Tibial artery (tissue), 4 donors: ENCODE results near the gene ZSCAN21.

Experiments
- DNase-seq, 2 donors: peaks; one replicate each; pipeline ENCODE4 v3.0.0-alpha.2; 2019
- H3K27ac ChIP-seq, 2 donors: fragments of 200-600 bp; sonication (generic) in 1 of 2; 1 replicate in 1 of 2; 2 replicates in 1 of 2; pipeline ENCODE4 v1.5.1; 2018 to 2019; ENCODE audit warnings: mild to moderate bottlenecking in 1 of 2
- H3K27me3 ChIP-seq, 2 donors: fragments of 200-600 bp; sonication (generic) in 1 of 2; one replicate each; pipeline versions ENCODE4 v1.5.1 to v1.6.0; 2016 to 2019
- H3K36me3 ChIP-seq, 3 donors: fragments of 200-600 bp; sonication (generic) in 2 of 3; one replicate each; pipeline ENCODE4 v1.5.1; 2016 to 2019; ENCODE audit warnings: mild to moderate bottlenecking in 2 of 3
- H3K4me1 ChIP-seq, 4 donors: fragments of 200-600 bp; sonication (generic) in 2 of 4; 1 replicate in 3 of 4; 2 replicates in 1 of 4; pipeline ENCODE4 v1.5.1; 2016 to 2019
- H3K4me3 ChIP-seq, 2 donors: fragments of 200-600 bp; sonication (generic) in 1 of 2; 1 replicate in 1 of 2; 2 replicates in 1 of 2; pipeline ENCODE4 v1.5.1; 2018 to 2019; ENCODE audit warnings: mild to moderate bottlenecking in 2 of 2
- H3K9me3 ChIP-seq, 3 donors: fragments of 200-600 bp; sonication (generic) in 1 of 3; one replicate each; pipeline ENCODE4 v1.5.1; 2016 to 2019
- CTCF ChIP-seq, 2 experiments: fragments of 200-600 bp in 1 of 2; fragments of 450-650 bp in 1 of 2; IDR thresholded peaks; one replicate each; pipeline ENCODE4 v1.5.1; 2017 to 2019; ENCODE audit warnings: antibody characterized with exemption in 2 of 2, mild to moderate bottlenecking in 1 of 2, moderate library complexity in 1 of 2
- intact Hi-C: fragments of 100-400 bp; cut with DNase I; formaldehyde crosslinking; loops from one replicate; pipeline ENCODE4 v1.15.0; 2023; ENCODE audit warnings: low total_unique reads

The ZSCAN21 gene

DNA sequence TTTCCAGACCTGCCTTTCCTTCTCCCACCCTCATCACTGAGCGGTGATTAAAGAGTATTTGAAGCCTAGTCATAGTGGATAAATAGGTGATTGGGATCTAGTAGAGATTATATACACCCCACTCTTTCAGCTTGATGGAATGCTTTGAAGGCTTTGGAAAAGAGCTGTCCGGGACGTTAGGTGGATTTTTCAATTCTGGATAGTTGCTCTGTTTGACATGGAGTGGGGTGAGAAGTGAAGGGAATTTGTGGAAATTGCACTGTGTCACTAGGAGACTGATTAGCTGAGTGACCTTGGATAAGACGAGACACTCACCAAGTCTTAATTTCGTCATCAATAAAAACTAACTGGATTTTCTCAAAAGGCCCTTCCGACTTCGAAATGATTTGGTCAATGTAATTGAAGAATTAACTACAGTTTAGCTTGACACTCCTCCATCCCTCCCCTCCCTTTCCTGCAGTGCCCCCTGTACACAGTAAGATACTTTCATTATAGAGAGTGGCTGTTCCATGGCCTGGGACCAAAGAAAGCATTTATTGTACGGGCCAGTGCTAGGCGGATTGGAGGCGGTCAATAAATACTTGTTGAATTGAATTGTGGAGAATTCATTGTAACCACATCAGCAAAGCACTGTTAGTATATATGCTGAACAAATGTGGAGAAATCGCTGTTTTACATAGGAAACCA is 33.2 kb upstream of the ZSCAN21 start:
- H3K27me3 ChIP-seq: no peaks in the 10 kb centered on the region
- H3K4me3 ChIP-seq: peak overlapping the region; percentile 86 to 94
- no peak for DNase-seq
- intact Hi-C loops: loop anchor here (10.0 kb wide), 2 partner anchors 68 to 408 kb away; partner anchors contain the start of genes COPS6, MEPCE, ZCWPW1 and ZNF3
- H3K27ac ChIP-seq: peak overlapping the region; percentile 92 to 97
- no peak for TF ChIP-seq CTCF (IDR thresholded peaks at IDR 0.05)
- H3K9me3 ChIP-seq: no peaks in the 10 kb centered on the region
- H3K4me1 ChIP-seq: peaks cover 0 to 26% (median 23%) of the 10 kb centered on the region in 4 donors
- H3K36me3 ChIP-seq: peaks cover 0 to 6% (median 0%) of the 10 kb centered on the region in 3 donors

- Histone ChIP-seq H3K4me1 (peaks cover 0 to 29% (median 23%) of the 10 kb centered on the region in 4 donors), H3K9me3 (no peaks in the 10 kb centered on the region), H3K4me3 (no peak overlapping the region), H3K27ac (no peak overlapping the region), H3K27me3 (no peaks in the 10 kb centered on the region), H3K36me3 (peaks cover 0 to 12% (median 0%) of the 10 kb centered on the region in 3 donors)
- intact Hi-C loops: loop anchor here (10.0 kb wide), 2 partner anchors 68 to 408 kb away; partner anchors contain the start of genes COPS6, MEPCE, ZCWPW1 and ZNF3
- peak in 1 of 2 donors; percentile 35 for DNase-seq
- TF ChIP-seq CTCF (IDR thresholded peaks at IDR 0.05): no peak
These were observed 32.3 kb upstream of the ZSCAN21 start for GRCh38 chr7:100017300-100017699.

DNA sequence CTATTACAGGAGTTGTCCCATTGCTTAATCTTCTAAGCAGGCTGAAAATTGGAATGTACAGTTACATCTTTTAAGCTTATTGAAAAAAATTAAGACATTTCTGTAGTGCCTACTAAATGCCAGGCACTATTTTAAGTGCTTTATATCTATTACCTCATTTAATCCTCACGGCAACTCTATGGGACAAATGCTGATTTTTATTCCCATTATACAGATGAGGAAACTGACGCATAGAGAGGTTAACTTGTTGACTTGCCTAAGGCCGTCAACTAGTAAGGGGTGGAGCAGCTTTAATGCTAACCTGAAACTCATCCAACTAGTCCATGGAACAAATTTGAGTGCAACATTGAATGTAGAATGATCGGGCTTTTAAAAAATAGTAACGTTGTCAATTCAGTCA is 31.7 kb upstream of the ZSCAN21 start:
- no peak overlapping the region for H3K27ac ChIP-seq

DNA sequence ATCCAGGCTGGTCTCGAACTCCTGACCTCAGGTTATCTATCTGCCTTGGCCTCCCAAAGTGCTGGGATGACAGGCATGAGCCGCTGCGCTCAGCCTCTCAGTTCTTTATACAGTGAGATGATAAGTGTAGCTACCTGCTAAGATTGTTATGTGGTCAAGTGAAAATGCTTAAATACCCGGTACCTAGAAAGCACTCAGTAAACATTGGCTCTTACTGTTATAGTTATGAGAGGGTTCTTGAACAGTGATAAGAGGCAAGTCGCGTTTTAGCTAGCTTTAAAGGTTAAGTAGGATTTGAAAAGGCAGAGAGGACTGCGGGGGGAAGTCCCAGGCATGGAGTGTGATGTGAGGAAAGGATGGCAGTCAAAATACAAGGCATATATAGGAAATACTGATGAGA is 29.7 kb upstream of the ZSCAN21 start:
- DNase-seq: no peak
- H3K4me3 ChIP-seq: no peak overlapping the region
- peaks cover 0 to 32% (median 22%) of the 10 kb centered on the region in 4 donors for H3K4me1 ChIP-seq

More for the DNA sequence above, 31.7 kb upstream of the ZSCAN21 start:
- Histone ChIP-seq H3K27me3 (no peaks in the 10 kb centered on the region), H3K36me3 (peaks cover 0 to 15% (median 4%) of the 10 kb centered on the region in 3 donors), H3K4me1 (peaks cover 0 to 27% (median 23%) of the 10 kb centered on the region in 4 donors), H3K9me3 (no peaks in the 10 kb centered on the region), H3K4me3 (no peak overlapping the region)
- no peak for TF ChIP-seq CTCF (IDR thresholded peaks at IDR 0.05)
- intact Hi-C loops: loop anchor here (10.0 kb wide), 2 partner anchors 67 to 407 kb away; partner anchors contain the start of genes COPS6, MEPCE, ZCWPW1 and ZNF3
- no peak for DNase-seq

DNA sequence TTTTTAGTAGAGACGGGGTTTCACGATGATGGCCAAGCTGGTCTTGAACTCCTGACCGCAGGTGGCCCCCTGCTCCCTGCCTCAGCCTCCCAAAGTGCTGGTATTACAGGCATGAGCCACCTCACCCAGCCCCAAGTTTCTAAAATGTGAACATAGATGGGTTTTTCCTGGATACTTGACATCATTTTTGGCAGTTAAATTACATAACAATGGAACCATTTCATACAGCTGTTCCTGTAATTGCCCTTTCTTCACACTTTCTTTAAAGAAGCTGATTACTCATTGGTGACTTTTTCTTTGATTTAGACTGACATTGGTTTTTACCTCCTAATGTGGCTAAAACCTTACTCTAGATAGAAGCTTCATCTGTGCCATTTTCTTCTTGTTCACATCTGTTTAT is 28.3 kb upstream of the ZSCAN21 start:
- no peak for TF ChIP-seq CTCF (IDR thresholded peaks at IDR 0.05)
- no peak overlapping the region for H3K27ac ChIP-seq
- H3K9me3 ChIP-seq: no peaks in the 10 kb centered on the region
- intact Hi-C loops: no loop called here
- peaks cover 0 to 31% (median 17%) of the 10 kb centered on the region in 4 donors for H3K4me1 ChIP-seq
- H3K27me3 ChIP-seq: no peaks in the 10 kb centered on the region
- no peak overlapping the region for H3K4me3 ChIP-seq
- no peak for DNase-seq
- peaks cover 28 to 50% (median 31%) of the 10 kb centered on the region in 3 donors for H3K36me3 ChIP-seq

More for the DNA sequence above, 29.7 kb upstream of the ZSCAN21 start:
- peaks cover 16 to 36% (median 21%) of the 10 kb centered on the region in 3 donors for H3K36me3 ChIP-seq
- H3K27ac ChIP-seq: no peak overlapping the region
- no peaks in the 10 kb centered on the region for H3K27me3 ChIP-seq
- no peaks in the 10 kb centered on the region for H3K9me3 ChIP-seq
- intact Hi-C loops: loop anchor here (10.0 kb wide), 2 partner anchors 65 to 405 kb away; partner anchors contain the start of genes COPS6, MEPCE, ZCWPW1 and ZNF3
- TF ChIP-seq CTCF (IDR thresholded peaks at IDR 0.05): no peak
